GM18909 (cell line): Measurements from ENCODE around the gene ARHGAP21.

Experiments
- ATAC-seq: cut with Tn5 transposase; IDR thresholded peaks from one replicate; pipeline ENCODE4 v1.9.1; 2021; ENCODE audit warnings: mild to moderate bottlenecking; ENCODE audit not compliant: unreplicated experiment, poor library complexity

Gene ARHGAP21

GRCh38 chr10:24550680-24551079 is 173.0 kb downstream of the ARHGAP21 start:
- no peak for ATAC-seq

- no peak for ATAC-seq
Measured at GRCh38 chr10:24545585-24545984, 178.1 kb downstream of the ARHGAP21 start.

- ATAC-seq, result no peak
Measured at GRCh38 chr10:24544776-24545175, 178.9 kb downstream of the ARHGAP21 start.

GRCh38 chr10:24542314-24543270 is 181.1 kb downstream of the ARHGAP21 start:
- ATAC-seq, result no peak

- no peak for ATAC-seq
Measured at GRCh38 chr10:24541239-24541753, 182.4 kb downstream of the ARHGAP21 start.

- ATAC-seq, result no peak
Measured at GRCh38 chr10:24536636-24537035, 187.1 kb downstream of the ARHGAP21 start.

- no peak for ATAC-seq
Measured at GRCh38 chr10:24533981-24534380, 189.7 kb downstream of the ARHGAP21 start.
